Measurements from ENCODE around the gene RAB2B.

Gene RAB2B

GRCh38 chr14:21476925-21477681 lies at the start of gene RAB2B, which contains the start of gene TOX4:
RAB2B (minus strand) TSS chr14:21476959; CDS start chr14:21476872, 87 bp downstream.
TOX4 (plus strand) TSS chr14:21477195; CDS start chr14:21477279, 84 bp downstream.
- DNase-seq, result peak; percentile 100

GRCh38 chr14:21525962-21526671 lies 49.4 kb upstream of the RAB2B start, which contains the start of gene SALL2:
SALL2 (minus strand) TSS chr14:21526346; CDS start chr14:21526127, 219 bp downstream.
- peak; percentile 96 for DNase-seq

DNA sequence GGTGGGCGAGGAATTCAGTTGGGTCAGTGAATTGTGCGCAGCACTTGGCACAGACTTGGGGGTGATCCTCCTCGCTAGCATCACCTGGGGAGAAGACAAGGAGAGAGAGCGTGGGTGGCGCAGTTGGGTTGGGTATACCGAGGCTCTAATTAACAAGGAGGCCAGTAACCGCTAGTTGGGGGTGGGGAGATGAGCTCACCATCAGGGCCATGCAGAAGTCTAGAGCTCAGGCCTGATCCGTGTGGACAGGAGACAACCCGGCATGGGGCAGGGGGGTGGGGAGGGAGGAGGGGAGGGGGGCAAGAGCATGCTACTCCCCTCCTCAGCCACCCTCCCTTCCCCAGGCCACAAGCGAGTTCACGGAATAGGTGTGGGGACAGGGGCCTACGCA lies 48.8 kb upstream of the RAB2B start:
- no peak for DNase-seq

DNA sequence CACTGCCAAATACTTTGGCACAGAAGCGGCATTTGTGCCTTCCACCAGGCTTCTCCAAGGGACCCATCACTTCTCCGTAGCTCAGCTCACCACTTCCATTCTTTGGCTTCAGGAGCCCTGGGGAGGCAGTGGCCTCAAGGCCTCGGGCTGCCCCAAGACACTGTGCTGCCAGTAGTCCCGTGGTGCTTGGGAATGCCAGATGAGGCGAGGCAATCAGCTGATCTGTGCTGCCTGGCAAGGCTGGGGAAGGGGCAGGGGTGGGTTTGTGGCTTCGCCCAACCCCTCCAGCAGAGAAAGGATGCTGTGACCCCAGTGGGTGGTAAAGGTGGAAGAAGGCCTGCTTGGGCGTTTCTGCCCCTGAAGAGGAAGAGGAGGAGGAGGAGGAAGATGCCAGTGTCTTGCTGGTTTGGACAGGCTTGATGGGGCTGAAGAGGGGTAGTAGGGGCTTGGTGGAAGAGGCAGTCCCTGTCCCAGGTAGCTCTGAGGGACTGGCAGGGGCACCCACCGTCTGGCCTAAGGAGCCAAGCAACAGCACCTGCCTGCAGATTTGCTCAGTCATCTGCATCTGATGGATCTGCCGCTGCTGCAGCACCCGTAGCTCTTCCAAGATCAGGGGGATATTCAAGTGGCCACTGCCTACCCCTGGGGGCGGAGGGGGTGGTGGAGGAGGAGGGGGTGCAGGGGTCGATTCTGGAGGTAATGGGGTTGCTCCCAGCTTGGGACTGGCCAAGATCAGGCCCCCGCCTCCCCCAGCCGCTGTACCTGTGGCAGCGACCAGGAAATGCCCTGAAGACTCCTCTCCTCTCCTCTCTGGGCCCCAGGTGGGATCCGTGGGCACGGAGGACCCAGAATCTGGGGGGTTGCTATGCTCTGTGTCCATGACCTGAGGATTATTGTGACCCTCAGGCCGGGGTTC lies 48.1 kb upstream of the RAB2B start:
- no peak for DNase-seq

- DNase-seq, result no peak
Observed at GRCh38 chr14:21523203-21523602, 46.4 kb upstream of the RAB2B start.

DNA sequence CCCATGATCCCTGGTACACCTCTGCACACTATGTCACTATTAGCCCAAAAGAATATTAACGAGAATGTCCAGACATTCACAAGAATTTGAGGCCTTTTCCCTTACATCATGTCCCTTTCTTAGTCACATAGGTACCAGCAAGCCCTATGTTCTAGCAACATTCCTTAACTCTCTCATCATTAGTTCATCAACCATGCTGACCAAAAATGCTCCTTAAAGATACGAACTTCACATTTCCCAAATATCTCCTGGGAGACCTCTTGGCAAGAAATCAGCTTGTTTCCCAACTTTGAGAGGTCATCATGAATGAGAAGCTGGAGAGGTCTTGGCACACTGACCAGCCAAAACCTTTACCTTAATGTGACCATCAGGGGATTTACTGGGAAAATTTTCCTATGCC lies 44.7 kb upstream of the RAB2B start:
- no peak for DNase-seq

DNA sequence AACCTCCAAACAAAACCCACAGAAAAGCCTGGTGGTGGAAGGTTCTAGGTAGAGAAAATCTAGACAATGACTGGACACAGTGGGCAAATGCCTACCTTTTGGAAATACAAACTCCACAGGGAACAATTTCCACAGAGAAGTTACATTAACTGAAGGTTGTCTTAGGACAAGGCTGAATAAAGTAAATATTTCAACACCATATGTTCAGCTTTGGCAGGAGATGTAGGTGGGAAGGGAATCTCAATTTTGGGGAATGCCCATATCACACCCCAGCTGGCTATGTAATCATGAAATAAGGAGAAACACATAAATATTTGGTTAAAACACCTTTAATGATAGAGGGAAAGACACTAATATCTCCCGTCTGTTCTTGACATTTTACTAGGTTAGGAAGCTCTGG lies 44.0 kb upstream of the RAB2B start:
- no peak for DNase-seq

DNA sequence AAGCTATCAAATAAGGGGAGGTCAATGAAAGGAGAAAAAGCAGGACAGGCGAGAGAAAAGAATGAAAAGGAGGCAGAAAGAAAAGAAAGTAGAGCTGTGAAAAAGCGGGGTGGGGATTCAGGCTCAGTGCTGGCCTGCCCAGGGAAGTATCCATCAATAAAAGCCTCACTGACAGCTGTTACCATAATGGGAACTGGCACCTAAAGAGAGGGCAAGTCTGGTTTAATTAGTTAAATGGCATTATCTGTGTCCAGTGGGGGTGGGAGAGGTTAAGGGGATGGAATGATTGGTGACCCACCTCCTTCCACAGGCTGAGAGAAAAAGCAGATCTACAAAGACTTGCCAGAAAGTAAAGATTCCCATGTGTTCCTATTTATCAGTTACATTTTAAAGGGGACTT lies 42.0 kb upstream of the RAB2B start:
- no peak for DNase-seq

DNA sequence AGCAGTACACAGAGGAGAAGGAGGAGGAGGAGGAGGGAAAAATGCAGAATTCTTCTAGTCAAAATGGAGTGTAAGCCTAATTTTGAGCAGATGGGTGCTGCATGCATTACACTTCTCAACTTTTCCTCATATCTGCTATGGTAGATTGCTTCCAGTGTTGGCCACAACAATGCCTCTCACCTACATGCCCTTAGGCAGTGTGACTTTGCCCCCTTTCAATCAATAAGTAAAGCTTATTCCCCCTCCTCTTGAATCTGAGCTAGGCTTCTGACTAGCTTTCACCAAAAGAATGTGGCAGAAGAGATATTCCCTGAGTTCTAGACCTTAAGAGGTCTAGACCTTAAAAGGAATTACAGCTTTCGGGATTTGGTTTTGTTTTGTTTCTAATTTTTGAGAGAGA lies 37.6 kb upstream of the RAB2B start:
- no peak for DNase-seq

DNA sequence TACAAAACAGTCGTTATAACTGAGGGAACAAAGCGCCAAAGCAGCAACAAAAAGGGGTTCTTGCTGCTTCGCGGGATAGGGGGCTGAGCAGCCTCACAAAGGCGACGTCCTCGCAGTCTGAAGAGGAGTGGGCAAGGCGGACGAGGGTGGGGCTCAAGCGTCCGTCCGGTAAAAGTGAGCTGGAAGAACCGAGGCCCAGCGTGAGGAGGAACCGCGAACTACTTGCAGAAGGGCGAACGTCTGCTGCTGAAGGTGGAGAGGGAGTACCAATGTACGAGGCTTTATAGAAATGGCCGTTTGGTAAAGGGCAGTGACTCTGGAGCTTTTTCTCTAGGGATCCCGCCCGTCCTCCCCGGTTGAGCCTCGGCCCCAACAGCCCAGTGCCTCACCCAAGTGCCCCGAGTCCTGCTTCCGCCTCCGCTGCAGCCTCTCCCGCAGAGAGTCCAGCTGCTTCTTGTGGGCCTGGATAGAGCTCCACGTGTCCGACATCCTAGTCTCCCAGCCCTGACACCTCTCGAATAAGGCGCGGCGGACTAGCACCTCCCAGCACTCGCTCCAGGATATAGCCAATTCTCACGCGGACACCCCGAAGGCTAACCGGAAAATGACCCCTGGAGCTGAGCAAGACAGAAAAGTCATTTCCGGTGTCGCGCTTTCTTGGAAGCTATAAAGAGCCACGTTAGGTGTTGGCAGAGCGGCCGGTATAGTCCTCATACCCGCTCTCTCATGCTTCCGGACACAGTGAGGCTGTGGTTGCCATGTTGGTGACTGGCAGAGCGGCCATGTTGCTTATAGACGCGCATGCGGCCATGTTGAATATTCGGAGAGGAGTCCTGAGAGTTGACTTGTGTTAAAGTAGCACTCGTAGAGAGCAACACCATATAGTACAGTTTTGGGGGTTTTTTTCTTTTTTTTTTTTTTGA lies 34.2 kb upstream of the RAB2B start, which contains the start of gene METTL3:
Gene METTL3, minus strand, starts transcription at position 606 of the 923 bp plus-strand sequence. Its CDS starts 117 bp downstream, at position 489.
- peak; percentile 100 for DNase-seq

GRCh38 chr14:21509432-21510143 lies 32.8 kb upstream of the RAB2B start:
- DNase-seq, result no peak

DNA sequence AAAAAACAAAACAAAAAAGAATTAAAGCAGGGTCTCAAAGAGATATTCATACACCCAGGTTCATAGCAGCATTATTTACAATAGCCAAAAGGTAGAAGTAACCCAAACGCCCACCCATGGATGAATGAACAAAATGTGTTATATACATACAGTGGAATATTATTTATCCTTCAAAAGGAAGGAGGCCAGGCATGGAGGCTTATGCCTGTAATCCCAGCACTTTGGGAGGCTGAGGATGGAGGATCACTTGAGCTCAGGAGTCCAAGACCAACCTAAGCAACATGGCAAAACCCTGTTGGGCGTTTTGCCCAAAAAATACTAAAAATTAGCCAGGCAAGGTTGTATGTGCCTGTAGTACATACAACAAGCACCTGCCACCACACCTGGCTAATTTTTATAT lies 29.8 kb upstream of the RAB2B start:
- DNase-seq, result no peak

DNA sequence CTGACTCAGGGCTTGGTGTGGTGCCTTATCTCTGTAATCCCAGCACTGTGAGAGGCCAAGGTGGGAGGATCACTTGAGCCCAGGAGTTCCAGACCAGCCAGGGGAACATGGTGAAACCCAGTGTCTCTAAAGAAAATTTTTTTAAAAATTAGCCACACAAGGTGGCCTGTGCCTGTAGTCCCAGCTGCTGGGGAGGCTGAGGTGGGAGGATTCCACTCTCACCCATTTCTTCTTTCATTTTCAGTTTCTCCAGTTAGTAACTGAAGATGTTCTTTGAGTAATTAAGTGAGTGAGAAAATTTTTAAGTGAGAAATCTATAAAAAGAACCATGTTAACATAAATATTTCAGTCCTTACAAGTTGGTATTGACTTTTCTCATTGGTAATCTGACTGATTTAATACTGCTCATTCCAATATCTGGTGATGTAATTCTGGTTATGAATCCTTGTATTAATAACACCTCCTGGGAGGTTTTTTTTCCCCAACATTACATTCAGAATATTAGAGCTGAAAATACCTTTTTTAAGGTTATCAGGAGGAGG lies 28.3 kb upstream of the RAB2B start:
- no peak for DNase-seq

GRCh38 chr14:21503376-21503775 lies 26.6 kb upstream of the RAB2B start:
- DNase-seq, result no peak

- DNase-seq, result no peak
Observed at GRCh38 chr14:21501568-21501967, 24.8 kb upstream of the RAB2B start.

- DNase-seq, result no peak
Observed at GRCh38 chr14:21498540-21499526, 22.1 kb upstream of the RAB2B start.

DNA sequence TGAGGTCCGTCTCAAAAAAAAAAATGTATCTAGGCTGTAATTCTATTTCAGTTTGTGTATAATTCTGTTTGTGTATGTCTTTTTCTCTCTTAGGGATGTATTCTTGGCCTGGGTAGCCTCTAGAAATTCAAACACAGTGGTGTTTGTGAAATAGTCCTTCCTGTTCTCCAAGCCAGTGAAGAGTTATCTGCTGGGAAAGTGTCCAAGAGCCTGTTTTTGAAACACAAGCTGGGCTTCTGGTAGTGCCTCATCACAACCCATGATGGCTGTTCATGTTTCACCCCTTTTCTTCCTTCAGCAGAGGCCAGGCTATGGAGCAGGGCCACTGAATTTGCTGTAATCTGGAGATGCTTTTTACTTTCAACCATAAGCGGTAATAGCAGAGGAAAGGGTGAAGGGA lies 19.7 kb upstream of the RAB2B start:
- no peak for DNase-seq

GRCh38 chr14:21494902-21495762 lies 18.4 kb upstream of the RAB2B start:
- DNase-seq, result no peak

Data from DMS79 (cell line).